GM11168 (cell line): Measurements from ENCODE around the gene SEC14L5.

Source experiments
- in situ Hi-C: fragments of 300-500 bp; cut with MboI; formaldehyde crosslinking; loops from one replicate; pipeline ENCODE4 v1.12.0; 2022; ENCODE audit warnings: low sequenced_read_pairs; ENCODE audit not compliant: unreplicated experiment

The SEC14L5 gene

GRCh38 chr16:5062790-5063765 lies 104.9 kb downstream of the SEC14L5 start:
- in situ Hi-C loops: no loop called here

GRCh38 chr16:5064915-5065314 lies 106.8 kb downstream of the SEC14L5 start:
- in situ Hi-C loops: no loop called here

- in situ Hi-C loops: no loop called here
Measured at GRCh38 chr16:5065326-5065725, 107.2 kb downstream of the SEC14L5 start.

- in situ Hi-C loops: no loop called here
Measured at GRCh38 chr16:5065813-5066212, 107.7 kb downstream of the SEC14L5 start, which contains the start of gene C16orf89. Gene C16orf89, minus strand, starts transcription at chr16:5065956. Its CDS starts 48 bp downstream, at chr16:5065908.

GRCh38 chr16:5066511-5066910 lies 108.4 kb downstream of the SEC14L5 start:
- in situ Hi-C loops: no loop called here
